Airway epithelial cell (primary cell): Measurements from ENCODE around the gene SENP3. TPM values are rescaled to one million over a fixed set of nuclear protein-coding genes. Genes with fewer than 3 reads are reported as not detected.

Experiments
- total RNA-seq: library from RNA; depleted of rRNA; stranded (reverse); fragments of >200 nt; gene quantifications from 2 replicates; pipeline ENCODE4 v1.2.3, GENCODE V29; 2015

SENP3 gene
- 44.8 and 62.7 TPM in 2 replicates for total RNA-seq

GRCh38 chr17:7561589-7562207 is at the start of gene SENP3:
Gene SENP3, plus strand, starts transcription at chr17:7561919. Its CDS starts 1,158 bp downstream, at chr17:7563077.

GRCh38 chr17:7548585-7549400 is 12.9 kb upstream of the SENP3 start, which contains the start of gene TNFSF12:
Gene TNFSF12, plus strand, starts transcription at chr17:7549058. Its CDS starts 96 bp downstream, at chr17:7549154.

GRCh38 chr17:7558544-7559319 is 3.0 kb upstream of the SENP3 start, which contains the start of gene TNFSF13:
Gene TNFSF13, plus strand, starts transcription at chr17:7558750. Its CDS starts 290 bp downstream, at chr17:7559040.

GRCh38 chr17:7579001-7579833 is 17.5 kb downstream of the SENP3 start, which contains the start of gene CD68:
Gene CD68, plus strand, starts transcription at chr17:7579638. Its CDS starts 40 bp downstream, at chr17:7579678.

GRCh38 chr17:7583253-7584109 is 21.8 kb downstream of the SENP3 start, which contains the start of gene MPDU1:
Gene MPDU1, plus strand, starts transcription at chr17:7583852. Its CDS starts 11 bp downstream, at chr17:7583863.

GRCh38 chr17:7589891-7590691 is 28.4 kb downstream of the SENP3 start, which contains the start of gene SOX15:
Gene SOX15, minus strand, starts transcription at chr17:7590094. Its CDS starts 418 bp downstream, at chr17:7589676.

GRCh38 chr17:7614425-7615264 is 52.9 kb downstream of the SENP3 start, which contains the start of gene FXR2:
Gene FXR2, minus strand, starts transcription at chr17:7614897. Its CDS starts 365 bp downstream, at chr17:7614532.

Other genes with a start within 250 kb of the SENP3 start
- 50.8 and 66.1 TPM in 2 replicates for gene GPS2, start 246.6 kb upstream of the SENP3 start, total RNA-seq
- gene NEURL4, start 232.6 kb upstream of the SENP3 start, total RNA-seq = 13.4 and 22.5 TPM in 2 replicates
- 0.42 and 0.78 TPM in 2 replicates for gene ACAP1, start 225.4 kb upstream of the SENP3 start, total RNA-seq
- 48.4 and 61.1 TPM in 2 replicates for gene KCTD11, start 209.8 kb upstream of the SENP3 start, total RNA-seq
- gene TMEM95, start 206.8 kb upstream of the SENP3 start, total RNA-seq = not detected in 2 replicates
- 13.0 and 15.8 TPM in 2 replicates for gene TNK1, start 180.8 kb upstream of the SENP3 start, total RNA-seq
- 64.6 and 96.0 TPM in 2 replicates for gene PLSCR3, start 167.4 kb upstream of the SENP3 start, total RNA-seq
- gene TMEM256, start 157.8 kb upstream of the SENP3 start, total RNA-seq = 117 and 202 TPM in 2 replicates
- gene NLGN2, start 154.1 kb upstream of the SENP3 start, total RNA-seq = 6.0 and 8.9 TPM in 2 replicates
- gene SPEM1, start 141.6 kb upstream of the SENP3 start, total RNA-seq = not detected in 2 replicates
- not detected in 2 replicates for gene SPEM2, start 136.3 kb upstream of the SENP3 start, total RNA-seq
- not detected in 2 replicates for gene SPEM3, start 133.1 kb upstream of the SENP3 start, total RNA-seq
- 29.6 and 33.5 TPM in 2 replicates for gene TMEM102, start 126.5 kb upstream of the SENP3 start, total RNA-seq
- gene FGF11, start 122.4 kb upstream of the SENP3 start, total RNA-seq = 18.3 and 32.1 TPM in 2 replicates
- 10.9 and 11.0 TPM in 2 replicates for gene CHRNB1, start 116.9 kb upstream of the SENP3 start, total RNA-seq
- 29.5 and 46.1 TPM in 2 replicates for gene ZBTB4, start 82.3 kb upstream of the SENP3 start, total RNA-seq
- not detected in 2 replicates for gene SLC35G6, start 80.5 kb upstream of the SENP3 start, total RNA-seq
- gene POLR2A, start 77.6 kb upstream of the SENP3 start, total RNA-seq = 62.4 and 64.9 TPM in 2 replicates
- gene TNFSF12, start 12.9 kb upstream of the SENP3 start, total RNA-seq = 4.2 and 10.8 TPM in 2 replicates
- gene TNFSF13, start 3.2 kb upstream of the SENP3 start, total RNA-seq = 4.4 and 5.1 TPM in 2 replicates
- gene CD68, start 17.7 kb downstream of the SENP3 start, total RNA-seq = 14.8 and 21.2 TPM in 2 replicates
- gene MPDU1, start 21.9 kb downstream of the SENP3 start, total RNA-seq = 147 and 153 TPM in 2 replicates
- gene SOX15, start 28.2 kb downstream of the SENP3 start, total RNA-seq = 162 and 173 TPM in 2 replicates
- gene FXR2, start 53.0 kb downstream of the SENP3 start, total RNA-seq = 39.4 and 49.4 TPM in 2 replicates
- gene SAT2, start 65.9 kb downstream of the SENP3 start, total RNA-seq = 25.9 and 36.9 TPM in 2 replicates
- 0.28 and 0.51 TPM in 2 replicates for gene SHBG, start 68.2 kb downstream of the SENP3 start, total RNA-seq
- gene ATP1B2, start 89.0 kb downstream of the SENP3 start, total RNA-seq = not detected in 2 replicates
- 47.3 and 58.3 TPM in 2 replicates for gene TP53, start 125.6 kb downstream of the SENP3 start, total RNA-seq
- 9.3 and 13.6 TPM in 2 replicates for gene WRAP53, start 126.6 kb downstream of the SENP3 start, total RNA-seq
- gene EFNB3, start 143.3 kb downstream of the SENP3 start, total RNA-seq = 2.0 and 2.6 TPM in 2 replicates
- 0.21 and 0.33 TPM in 2 replicates for gene DNAH2, start 155.8 kb downstream of the SENP3 start, total RNA-seq